Duodenal mucosa (tissue), 2 donors: Measurements from ENCODE around the gene C1QTNF5.

Source experiments
- H3K27ac ChIP-seq: one replicate; pipeline ENCODE4 v1.7.0; 2013; ENCODE audit warnings: low read depth, low read length
- H3K27me3 ChIP-seq, 2 donors: one replicate each; pipeline ENCODE4 v1.7.0; 2013; ENCODE audit warnings: low read length in 2 of 2, control low read depth in 1 of 2; ENCODE audit not compliant: insufficient read depth in 2 of 2, control insufficient read depth in 1 of 2
- H3K36me3 ChIP-seq, 2 donors: one replicate each; pipeline ENCODE4 v1.7.0; 2013; ENCODE audit warnings: low read length in 2 of 2, control low read depth in 1 of 2; ENCODE audit not compliant: insufficient read depth in 2 of 2, control insufficient read depth in 1 of 2
- H3K4me1 ChIP-seq, 2 donors: one replicate each; pipeline ENCODE4 v1.7.0; 2013; ENCODE audit warnings: low read length in 2 of 2, control low read depth in 1 of 2; ENCODE audit not compliant: insufficient read depth in 2 of 2, control insufficient read depth in 1 of 2
- H3K4me3 ChIP-seq, 2 donors: one replicate each; pipeline ENCODE4 v1.7.0; 2013; ENCODE audit warnings: low read length in 2 of 2, low read depth in 1 of 2
- H3K9ac ChIP-seq, 2 donors: one replicate each; pipeline ENCODE4 v1.7.0; 2013; ENCODE audit warnings: low read length in 2 of 2, low read depth in 1 of 2
- H3K9me3 ChIP-seq, 2 donors: one replicate each; pipeline ENCODE4 v1.7.0; 2013; ENCODE audit warnings: low read length in 2 of 2, control low read depth in 1 of 2; ENCODE audit not compliant: control insufficient read depth in 1 of 2

The C1QTNF5 gene

GRCh38 chr11:119372260-119373058, 31.8 kb upstream of the C1QTNF5 start:
- H3K27me3 ChIP-seq, result no peaks in the 10 kb centered on the region
- no peak overlapping the region for H3K9ac ChIP-seq
- no peak overlapping the region for H3K4me3 ChIP-seq
- H3K4me1 ChIP-seq, result peaks cover 46 to 47% of the 10 kb centered on the region in 2 donors
- no peaks in the 10 kb centered on the region for H3K36me3 ChIP-seq
- H3K9me3 ChIP-seq, result no peaks in the 10 kb centered on the region
- no peak overlapping the region for H3K27ac ChIP-seq

- peaks cover 53 to 54% of the 10 kb centered on the region in 2 donors for H3K4me1 ChIP-seq
- H3K9me3 ChIP-seq, result no peaks in the 10 kb centered on the region
- H3K27me3 ChIP-seq, result no peaks in the 10 kb centered on the region
- no peak overlapping the region for H3K27ac ChIP-seq
- H3K36me3 ChIP-seq, result no peaks in the 10 kb centered on the region
- H3K4me3 ChIP-seq, result no peak overlapping the region
- peak overlapping the region in 1 of 2 donors; percentile 57 for H3K9ac ChIP-seq
Measured at GRCh38 chr11:119371778-119372182, 31.1 kb upstream of the C1QTNF5 start.

- peak overlapping the region; percentile 59 for H3K27ac ChIP-seq
- peak overlapping the region; percentile 53 to 57 for H3K9ac ChIP-seq
Measured at GRCh38 chr11:119371067-119371601, 30.5 kb upstream of the C1QTNF5 start.

GRCh38 chr11:119370486-119371046, 29.9 kb upstream of the C1QTNF5 start:
- Histone ChIP-seq H3K4me1 (peaks cover 61 to 62% of the 10 kb centered on the region in 2 donors), H3K9ac (peak overlapping the region; percentile 53 to 57), H3K9me3 (no peaks in the 10 kb centered on the region), H3K4me3 (peak overlapping the region in 1 of 2 donors; percentile 20), H3K27me3 (peaks cover 0 to under 1% of the 10 kb centered on the region in 2 donors), H3K36me3 (no peaks in the 10 kb centered on the region), H3K27ac (peak overlapping the region; percentile 83)

More at GRCh38 chr11:119371067-119371601, 30.5 kb upstream of the C1QTNF5 start:
- Histone ChIP-seq H3K9me3 (no peaks in the 10 kb centered on the region), H3K27me3 (no peaks in the 10 kb centered on the region), H3K4me1 (peaks cover 60% of the 10 kb centered on the region in 2 donors), H3K36me3 (no peaks in the 10 kb centered on the region), H3K4me3 (peak overlapping the region in 1 of 2 donors; percentile 20)

GRCh38 chr11:119369132-119369925, 28.6 kb upstream of the C1QTNF5 start:
- Histone ChIP-seq H3K4me3 (peak overlapping the region; percentile 27 to 33), H3K9me3 (no peaks in the 10 kb centered on the region), H3K9ac (peak overlapping the region; percentile 21 to 73), H3K4me1 (peaks cover 71 to 75% of the 10 kb centered on the region in 2 donors), H3K27ac (peak overlapping the region; percentile 83), H3K36me3 (no peaks in the 10 kb centered on the region), H3K27me3 (peaks cover 7 to 13% of the 10 kb centered on the region in 2 donors)

- peak overlapping the region; percentile 27 to 46 for H3K4me3 ChIP-seq
- no peaks in the 10 kb centered on the region for H3K9me3 ChIP-seq
- H3K27me3 ChIP-seq, result peaks cover 8 to 13% of the 10 kb centered on the region in 2 donors
- H3K36me3 ChIP-seq, result no peaks in the 10 kb centered on the region
- H3K9ac ChIP-seq, result peak overlapping the region; percentile 63 to 73
- H3K27ac ChIP-seq, result peak overlapping the region; percentile 83
- H3K4me1 ChIP-seq, result peaks cover 74 to 76% of the 10 kb centered on the region in 2 donors
Measured at GRCh38 chr11:119368121-119369034, 27.7 kb upstream of the C1QTNF5 start.

- peak overlapping the region; percentile 83 for H3K27ac ChIP-seq
- H3K36me3 ChIP-seq, result no peaks in the 10 kb centered on the region
- H3K4me1 ChIP-seq, result peaks cover 75 to 83% of the 10 kb centered on the region in 2 donors
- H3K4me3 ChIP-seq, result peak overlapping the region; percentile 27 to 46
- H3K9me3 ChIP-seq, result no peaks in the 10 kb centered on the region
- peaks cover 11 to 13% of the 10 kb centered on the region in 2 donors for H3K27me3 ChIP-seq
- peak overlapping the region; percentile 38 to 63 for H3K9ac ChIP-seq
Measured at GRCh38 chr11:119367661-119368120, 27.0 kb upstream of the C1QTNF5 start.

GRCh38 chr11:119366690-119367620, 26.3 kb upstream of the C1QTNF5 start:
- peak overlapping the region in 1 of 2 donors; percentile 38 for H3K9ac ChIP-seq
- H3K36me3 ChIP-seq, result no peaks in the 10 kb centered on the region
- peaks cover 81 to 86% of the 10 kb centered on the region in 2 donors for H3K4me1 ChIP-seq
- peak overlapping the region in 1 of 2 donors; percentile 27 for H3K4me3 ChIP-seq
- no peaks in the 10 kb centered on the region for H3K9me3 ChIP-seq
- peak overlapping the region; percentile 46 for H3K27ac ChIP-seq
- H3K27me3 ChIP-seq, result peaks cover 11 to 13% of the 10 kb centered on the region in 2 donors
